H1 (cell line): ENCODE results near the gene ETV7.

ENCODE experiments used
- CEBPB ChIP-seq: IDR thresholded peaks from 2 replicates; pipeline ENCODE4 v1.6.1; 2012; ENCODE audit warnings: low read depth, low read length
- EZH2 ChIP-seq: fragments of 200-600 bp; sonication (generic); IDR thresholded peaks from 2 replicates; pipeline ENCODE4 v1.7.1; 2012; ENCODE audit warnings: low read depth, mild to moderate bottlenecking, moderate library complexity, low read length, inconsistent platforms; ENCODE audit not compliant: severe bottlenecking
- NRF1 ChIP-seq: IDR thresholded peaks from 2 replicates; pipeline ENCODE4 v1.6.1; 2011; ENCODE audit warnings: mild to moderate bottlenecking, low read depth, low read length, improper control_type of control experiment
- ZNF274 ChIP-seq: IDR thresholded peaks from 2 replicates; pipeline ENCODE4 v1.7.0; 2012; ENCODE audit warnings: low read length, borderline replicate concordance; ENCODE audit errors: extremely low read depth
- TF ChIP-seq, protein P1 (sequence below), 3 experiments: IDR thresholded peaks; 1 replicate in 2 of 3; 2 replicates in 1 of 3; pipeline versions ENCODE4 v1.5.1 to v1.6.1; 2011; ENCODE audit warnings: low read length in 3 of 3, mild to moderate bottlenecking in 3 of 3, inconsistent platforms in 2 of 3, low read depth in 1 of 3, moderate library complexity in 1 of 3; ENCODE audit not compliant: insufficient read depth in 1 of 3; ENCODE audit errors: control extremely low read depth in 1 of 3

DNA sequence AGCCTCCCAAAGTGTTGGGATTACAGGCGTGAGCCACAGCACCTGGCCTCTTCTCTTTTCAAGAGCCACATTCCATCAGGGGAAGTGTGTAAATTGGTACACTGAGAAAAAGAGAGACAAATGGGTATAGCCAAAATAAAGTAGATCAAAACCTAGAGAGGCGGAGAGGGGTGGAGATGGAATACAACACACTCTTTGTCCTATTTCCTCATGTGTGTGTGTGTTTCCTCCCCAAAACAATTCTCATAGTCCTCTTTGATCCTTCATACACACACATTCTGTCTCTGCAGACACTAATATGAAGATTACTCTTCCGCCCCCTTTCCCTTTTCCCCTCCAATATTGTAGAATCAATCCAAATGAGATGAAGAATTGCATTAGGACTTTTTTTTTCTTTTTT, 39.2 kb upstream of the ETV7 start:
- TF ChIP-seq, protein P1, sequence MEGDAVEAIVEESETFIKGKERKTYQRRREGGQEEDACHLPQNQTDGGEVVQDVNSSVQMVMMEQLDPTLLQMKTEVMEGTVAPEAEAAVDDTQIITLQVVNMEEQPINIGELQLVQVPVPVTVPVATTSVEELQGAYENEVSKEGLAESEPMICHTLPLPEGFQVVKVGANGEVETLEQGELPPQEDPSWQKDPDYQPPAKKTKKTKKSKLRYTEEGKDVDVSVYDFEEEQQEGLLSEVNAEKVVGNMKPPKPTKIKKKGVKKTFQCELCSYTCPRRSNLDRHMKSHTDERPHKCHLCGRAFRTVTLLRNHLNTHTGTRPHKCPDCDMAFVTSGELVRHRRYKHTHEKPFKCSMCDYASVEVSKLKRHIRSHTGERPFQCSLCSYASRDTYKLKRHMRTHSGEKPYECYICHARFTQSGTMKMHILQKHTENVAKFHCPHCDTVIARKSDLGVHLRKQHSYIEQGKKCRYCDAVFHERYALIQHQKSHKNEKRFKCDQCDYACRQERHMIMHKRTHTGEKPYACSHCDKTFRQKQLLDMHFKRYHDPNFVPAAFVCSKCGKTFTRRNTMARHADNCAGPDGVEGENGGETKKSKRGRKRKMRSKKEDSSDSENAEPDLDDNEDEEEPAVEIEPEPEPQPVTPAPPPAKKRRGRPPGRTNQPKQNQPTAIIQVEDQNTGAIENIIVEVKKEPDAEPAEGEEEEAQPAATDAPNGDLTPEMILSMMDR (IDR thresholded peaks at IDR 0.05; ENCODE audit: control extremely low read depth in 1 of 3, insufficient read depth in 1 of 3, low read depth in 1 of 3, low read length in 3 of 3), result no peak
- no peak for TF ChIP-seq NRF1
- no peak for TF ChIP-seq ZNF274
- no peak for TF ChIP-seq EZH2
- TF ChIP-seq CEBPB, result no peak
